ENCODE measurements around the gene AP2B1. TPM values are rescaled to one million over a fixed set of nuclear protein-coding genes. Genes with fewer than 3 reads are reported as not detected.

Gene AP2B1
- total and polyA plus RNA-seq, 9 of the 15 experiments (the other 6 are each of a cell fraction or from before 2014, with no cell fraction given) = 60.1 to 287 (median 105) TPM

GRCh38 chr17:35578197-35578928 lies 8.8 kb upstream of the AP2B1 start, which contains the start of gene PEX12 (continued):
- TF ChIP-seq, protein P1, sequence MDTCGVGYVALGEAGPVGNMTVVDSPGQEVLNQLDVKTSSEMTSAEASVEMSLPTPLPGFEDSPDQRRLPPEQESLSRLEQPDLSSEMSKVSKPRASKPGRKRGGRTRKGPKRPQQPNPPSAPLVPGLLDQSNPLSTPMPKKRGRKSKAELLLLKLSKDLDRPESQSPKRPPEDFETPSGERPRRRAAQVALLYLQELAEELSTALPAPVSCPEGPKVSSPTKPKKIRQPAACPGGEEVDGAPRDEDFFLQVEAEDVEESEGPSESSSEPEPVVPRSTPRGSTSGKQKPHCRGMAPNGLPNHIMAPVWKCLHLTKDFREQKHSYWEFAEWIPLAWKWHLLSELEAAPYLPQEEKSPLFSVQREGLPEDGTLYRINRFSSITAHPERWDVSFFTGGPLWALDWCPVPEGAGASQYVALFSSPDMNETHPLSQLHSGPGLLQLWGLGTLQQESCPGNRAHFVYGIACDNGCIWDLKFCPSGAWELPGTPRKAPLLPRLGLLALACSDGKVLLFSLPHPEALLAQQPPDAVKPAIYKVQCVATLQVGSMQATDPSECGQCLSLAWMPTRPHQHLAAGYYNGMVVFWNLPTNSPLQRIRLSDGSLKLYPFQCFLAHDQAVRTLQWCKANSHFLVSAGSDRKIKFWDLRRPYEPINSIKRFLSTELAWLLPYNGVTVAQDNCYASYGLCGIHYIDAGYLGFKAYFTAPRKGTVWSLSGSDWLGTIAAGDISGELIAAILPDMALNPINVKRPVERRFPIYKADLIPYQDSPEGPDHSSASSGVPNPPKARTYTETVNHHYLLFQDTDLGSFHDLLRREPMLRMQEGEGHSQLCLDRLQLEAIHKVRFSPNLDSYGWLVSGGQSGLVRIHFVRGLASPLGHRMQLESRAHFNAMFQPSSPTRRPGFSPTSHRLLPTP (IDR thresholded peaks at IDR 0.05; ENCODE audit: borderline replicate concordance, extremely low read depth, insufficient read length) = no peak
- TF ChIP-seq PCBP1 (IDR thresholded peaks at IDR 0.05; ENCODE audit: low read depth, low read length, poor library complexity, severe bottlenecking) = no peak
- TF ChIP-seq LEF1 (IDR thresholded peaks at IDR 0.05) = no peak
- TF ChIP-seq ZNF75A (CRISPR knock-in tag; IDR thresholded peaks at IDR 0.05) = no peak
- TF ChIP-seq ZNF121 (CRISPR knock-in tag; conservative IDR thresholded peaks at IDR 0.05) = no peak
- TF ChIP-seq CTBP1 (IDR thresholded peaks at IDR 0.05; ENCODE audit: borderline replicate concordance) = no peak; the same call in 1 of the 2 replicates
- peak; percentile 53 for TF ChIP-seq GMEB1 (CRISPR knock-in tag; IDR thresholded peaks at IDR 0.05)
- peak; percentile 97 for TF ChIP-seq ETV1 (tag; conservative IDR thresholded peaks at IDR 0.05; ENCODE audit: low read depth)
- TF ChIP-seq ZNF140 (CRISPR knock-in tag; IDR thresholded peaks at IDR 0.05) = no peak
- TF ChIP-seq, protein P2, sequence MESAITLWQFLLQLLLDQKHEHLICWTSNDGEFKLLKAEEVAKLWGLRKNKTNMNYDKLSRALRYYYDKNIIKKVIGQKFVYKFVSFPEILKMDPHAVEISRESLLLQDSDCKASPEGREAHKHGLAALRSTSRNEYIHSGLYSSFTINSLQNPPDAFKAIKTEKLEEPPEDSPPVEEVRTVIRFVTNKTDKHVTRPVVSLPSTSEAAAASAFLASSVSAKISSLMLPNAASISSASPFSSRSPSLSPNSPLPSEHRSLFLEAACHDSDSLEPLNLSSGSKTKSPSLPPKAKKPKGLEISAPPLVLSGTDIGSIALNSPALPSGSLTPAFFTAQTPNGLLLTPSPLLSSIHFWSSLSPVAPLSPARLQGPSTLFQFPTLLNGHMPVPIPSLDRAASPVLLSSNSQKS (CRISPR knock-in tag; IDR thresholded peaks at IDR 0.05) = no peak
- no peak for TF ChIP-seq NCOA1 (IDR thresholded peaks at IDR 0.05; ENCODE audit: low read depth)
- TF ChIP-seq ZNF561 (CRISPR knock-in tag; conservative IDR thresholded peaks at IDR 0.05) = no peak
- TF ChIP-seq, protein P3, sequence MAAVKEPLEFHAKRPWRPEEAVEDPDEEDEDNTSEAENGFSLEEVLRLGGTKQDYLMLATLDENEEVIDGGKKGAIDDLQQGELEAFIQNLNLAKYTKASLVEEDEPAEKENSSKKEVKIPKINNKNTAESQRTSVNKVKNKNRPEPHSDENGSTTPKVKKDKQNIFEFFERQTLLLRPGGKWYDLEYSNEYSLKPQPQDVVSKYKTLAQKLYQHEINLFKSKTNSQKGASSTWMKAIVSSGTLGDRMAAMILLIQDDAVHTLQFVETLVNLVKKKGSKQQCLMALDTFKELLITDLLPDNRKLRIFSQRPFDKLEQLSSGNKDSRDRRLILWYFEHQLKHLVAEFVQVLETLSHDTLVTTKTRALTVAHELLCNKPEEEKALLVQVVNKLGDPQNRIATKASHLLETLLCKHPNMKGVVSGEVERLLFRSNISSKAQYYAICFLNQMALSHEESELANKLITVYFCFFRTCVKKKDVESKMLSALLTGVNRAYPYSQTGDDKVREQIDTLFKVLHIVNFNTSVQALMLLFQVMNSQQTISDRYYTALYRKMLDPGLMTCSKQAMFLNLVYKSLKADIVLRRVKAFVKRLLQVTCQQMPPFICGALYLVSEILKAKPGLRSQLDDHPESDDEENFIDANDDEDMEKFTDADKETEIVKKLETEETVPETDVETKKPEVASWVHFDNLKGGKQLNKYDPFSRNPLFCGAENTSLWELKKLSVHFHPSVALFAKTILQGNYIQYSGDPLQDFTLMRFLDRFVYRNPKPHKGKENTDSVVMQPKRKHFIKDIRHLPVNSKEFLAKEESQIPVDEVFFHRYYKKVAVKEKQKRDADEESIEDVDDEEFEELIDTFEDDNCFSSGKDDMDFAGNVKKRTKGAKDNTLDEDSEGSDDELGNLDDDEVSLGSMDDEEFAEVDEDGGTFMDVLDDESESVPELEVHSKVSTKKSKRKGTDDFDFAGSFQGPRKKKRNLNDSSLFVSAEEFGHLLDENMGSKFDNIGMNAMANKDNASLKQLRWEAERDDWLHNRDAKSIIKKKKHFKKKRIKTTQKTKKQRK (IDR thresholded peaks at IDR 0.05; ENCODE audit: borderline replicate concordance, low read depth, low read length) = no peak
- TF ChIP-seq, protein P4, sequence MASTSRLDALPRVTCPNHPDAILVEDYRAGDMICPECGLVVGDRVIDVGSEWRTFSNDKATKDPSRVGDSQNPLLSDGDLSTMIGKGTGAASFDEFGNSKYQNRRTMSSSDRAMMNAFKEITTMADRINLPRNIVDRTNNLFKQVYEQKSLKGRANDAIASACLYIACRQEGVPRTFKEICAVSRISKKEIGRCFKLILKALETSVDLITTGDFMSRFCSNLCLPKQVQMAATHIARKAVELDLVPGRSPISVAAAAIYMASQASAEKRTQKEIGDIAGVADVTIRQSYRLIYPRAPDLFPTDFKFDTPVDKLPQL (IDR thresholded peaks at IDR 0.05; ENCODE audit: extremely low read depth, insufficient read length) = peak; percentile 44
- peak; percentile 65; the same call in 1 of the 2 replicates for TF ChIP-seq HDAC2 (IDR thresholded peaks at IDR 0.05)
- no peak for TF ChIP-seq ZNF408 (CRISPR knock-in tag; IDR thresholded peaks at IDR 0.05; ENCODE audit: low read depth)
- TF ChIP-seq ETS2 (tag; IDR thresholded peaks at IDR 0.05; ENCODE audit: borderline replicate concordance, poor library complexity, severe bottlenecking) = no peak
- no peak for TF ChIP-seq CBX1 (IDR thresholded peaks at IDR 0.05; ENCODE audit: low read depth)

All from K562 (cell line).